ENCODE results near the gene TMEM222.

Gene TMEM222

GRCh38 chr1:27359822-27360158, 37.8 kb downstream of the TMEM222 start:
- no peak for DNase-seq (ENCODE audit: low read depth)

GRCh38 chr1:27360159-27361043, 38.4 kb downstream of the TMEM222 start:
- no peak for DNase-seq (ENCODE audit: low read depth)

GRCh38 chr1:27361044-27361402, 39.1 kb downstream of the TMEM222 start:
- no peak for DNase-seq (ENCODE audit: low read depth)

GRCh38 chr1:27361553-27361952, 39.6 kb downstream of the TMEM222 start:
- DNase-seq (ENCODE audit: low read depth): no peak

- DNase-seq (ENCODE audit: low read depth): no peak
Measured at GRCh38 chr1:27363766-27364695, 42.1 kb downstream of the TMEM222 start.

- DNase-seq (ENCODE audit: low read depth): no peak
Measured at GRCh38 chr1:27364696-27365371, 42.9 kb downstream of the TMEM222 start.

- DNase-seq (ENCODE audit: low read depth): peak; percentile 54
Measured at GRCh38 chr1:27365372-27366112, 43.6 kb downstream of the TMEM222 start.

- DNase-seq (ENCODE audit: low read depth): peak; percentile 44
Measured at GRCh38 chr1:27366113-27366410, 44.1 kb downstream of the TMEM222 start.

GRCh38 chr1:27366411-27367159, 44.6 kb downstream of the TMEM222 start, which contains the start of gene MAP3K6:
MAP3K6 (minus strand) TSS chr1:27366961; CDS start chr1:27366597, 364 bp downstream.
- no peak for DNase-seq (ENCODE audit: low read depth)

- no peak for DNase-seq (ENCODE audit: low read depth)
Measured at GRCh38 chr1:27367160-27367650, 45.2 kb downstream of the TMEM222 start.

- no peak for DNase-seq (ENCODE audit: low read depth)
Measured at GRCh38 chr1:27368869-27369582, 47.1 kb downstream of the TMEM222 start.

GRCh38 chr1:27372022-27372807, 50.3 kb downstream of the TMEM222 start:
- DNase-seq (ENCODE audit: low read depth): no peak

- DNase-seq (ENCODE audit: low read depth): no peak
Measured at GRCh38 chr1:27372808-27373690, 51.1 kb downstream of the TMEM222 start.

GRCh38 chr1:27374362-27375086, 52.6 kb downstream of the TMEM222 start, which contains the start of gene FCN3:
FCN3 (minus strand) TSS chr1:27374824; CDS start chr1:27374818, 6 bp downstream.
- no peak for DNase-seq (ENCODE audit: low read depth)

- no peak for DNase-seq (ENCODE audit: low read depth)
Measured at GRCh38 chr1:27377760-27378495, 56.0 kb downstream of the TMEM222 start.

- no peak for DNase-seq (ENCODE audit: low read depth)
Measured at GRCh38 chr1:27379564-27380122, 57.7 kb downstream of the TMEM222 start.

GRCh38 chr1:27380224-27380623, 58.3 kb downstream of the TMEM222 start:
- DNase-seq (ENCODE audit: low read depth): no peak

Measured in activated gamma-delta T cell treated with anti-CD3 and anti-CD28 coated beads, Interleukin-2, amount 50 U/mL, for 16 hours (primary cell).